ENCODE data around the gene CFAP97D1. TPM values are rescaled to one million over a fixed set of nuclear protein-coding genes. Genes with fewer than 3 reads are reported as not detected.

The CFAP97D1 gene
- total and polyA plus RNA-seq, 10 of the 15 experiments (the other 5 are each of a cell fraction or from before 2014, with no cell fraction given): 0.13 TPM; not detected in 9

DNA sequence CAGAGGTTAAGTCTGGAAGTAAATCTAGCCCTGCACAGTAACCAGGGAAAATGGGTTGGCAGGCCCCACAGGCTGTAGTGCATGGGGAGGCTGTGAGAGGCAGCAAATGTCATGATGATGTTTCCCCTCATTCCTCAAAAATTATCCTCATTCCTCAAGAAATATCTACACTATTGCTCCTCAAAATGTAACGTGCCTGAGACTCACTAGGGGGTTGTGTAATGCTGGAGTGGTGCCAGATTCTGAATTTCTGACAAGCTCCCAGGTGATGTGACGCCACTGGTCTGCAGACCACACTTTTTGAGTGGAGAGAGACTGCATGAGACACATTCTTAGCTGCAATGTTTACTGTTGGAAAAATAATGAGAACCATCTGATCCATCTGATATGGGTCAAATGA lies 53.9 kb downstream of the CFAP97D1 start:
- in situ Hi-C loops (cut with MboI) (no loop called here), intact Hi-C loops (cut with micrococcal nuclease; ENCODE audit: unreplicated experiment) (no loop called here)
- POLR2A ChIA-PET: no interaction called here
- CTCF ChIA-PET: no interaction called here
- DNase-seq (ENCODE audit: low read depth, low spot score) (no peak), FAIRE-seq (no peak), ATAC-seq (no peak)
- Histone ChIP-seq H3K4me3 (no peak overlapping the region), H2AFZ (ENCODE audit: control insufficient read depth, low read depth, low read length) (no peak overlapping the region), H3K27ac (ENCODE audit: control insufficient read depth, insufficient read depth) (no peak overlapping the region), H3K9me3 (replicated peaks; ENCODE audit: control insufficient read depth, insufficient read depth, low read length) (no peaks in the 10 kb centered on the region), H3K27me3 (replicated peaks in 1 of 2; ENCODE audit: control insufficient read depth in 2 of 2, insufficient read depth in 2 of 2, low read length in 1 of 2) (peaks cover 11% of the 10 kb centered on the region in 2 experiments), H3K36me3 (ENCODE audit: control insufficient read depth in 2 of 2, insufficient read depth in 2 of 2, low read length in 1 of 2) (no peaks in the 10 kb centered on the region), H3K4me1 (ENCODE audit: control insufficient read depth, insufficient read depth, low read length) (no peaks in the 10 kb centered on the region), H4K20me1 (ENCODE audit: control insufficient read depth, insufficient read depth) (no peaks in the 10 kb centered on the region), H3K9ac (ENCODE audit: control insufficient read depth, insufficient read depth, low read length) (no peak overlapping the region), H3K4me2 (ENCODE audit: control insufficient read depth, insufficient read depth) (no peak overlapping the region), H3K79me2 (ENCODE audit: control insufficient read depth, insufficient read depth, low read length) (no peaks in the 10 kb centered on the region)
- TF ChIP-seq EGR1 (IDR thresholded peaks at IDR 0.05; ENCODE audit: borderline replicate concordance in 1 of 2, low read depth in 2 of 2, low read length in 2 of 2) (no peak), GATAD2B (conservative IDR thresholded peaks at IDR 0.05; ENCODE audit: low read depth) (no peak), SIN3A (IDR thresholded peaks at IDR 0.05; ENCODE audit: low read depth, low read length) (no peak), ATF2 (IDR thresholded peaks at IDR 0.05; ENCODE audit: low read length) (no peak), GABPA (IDR thresholded peaks at IDR 0.05; ENCODE audit: low read depth) (no peak), HDAC2 (IDR thresholded peaks at IDR 0.05) (no peak), SKIL (IDR thresholded peaks at IDR 0.05; ENCODE audit: low read depth, poor library complexity, severe bottlenecking) (no peak), CEBPB (IDR thresholded peaks at IDR 0.05; ENCODE audit: borderline replicate concordance in 1 of 2, low read depth in 2 of 2, low read length in 2 of 2) (no peak), FOS (IDR thresholded peaks at IDR 0.05; ENCODE audit: borderline replicate concordance, extremely low read depth, insufficient read length) (no peak)
- 0% methylated on average over 2 of the region's 2 CpGs for WGBS (ENCODE audit: insufficient coverage, insufficient replicate concordance, low lambda C conversion rate, missing lambda C conversion rate)
- SMC1A ChIA-PET (ENCODE audit: uncharacterized antibody, unreplicated experiment): no interaction called here
- RAD21 ChIA-PET (ENCODE audit: unreplicated experiment): no interaction called here
- BruUV-seq (replicated peaks): no TSS peak

Other genes with a start within 250 kb of the CFAP97D1 start
Only the 7 nearest of the 11 such genes appear.
- 0.34 and 0.60 TPM in 2 replicates for gene MEOX1, start 118.5 kb upstream of the CFAP97D1 start, total RNA-seq (2014; rRNA removed)
- 0.37 and 0.85 TPM in 2 replicates for gene MEOX1, start 118.5 kb upstream of the CFAP97D1 start, total RNA-seq (2014; rRNA removed; fragmentation: Illumina TruSeq; extraction: Trizol)
- gene MEOX1, start 118.5 kb upstream of the CFAP97D1 start, total RNA-seq (2021): 0.46 and 0.53 TPM in 2 replicates
- gene MEOX1, start 118.5 kb upstream of the CFAP97D1 start, polyA plus RNA-seq (2011; rRNA removed): 7.5 and 9.4 TPM in 2 replicates
- gene MEOX1, start 118.5 kb upstream of the CFAP97D1 start, polyA plus RNA-seq (2014; fragmentation: Illumina TruSeq; extraction: Trizol): 0.63 and 1.1 TPM in 2 replicates
- gene MEOX1, start 118.5 kb upstream of the CFAP97D1 start, polyA plus RNA-seq (2014; fragmentation: Nextera tagmentation; extraction: Ambion mirVana): under 1 TPM; 0.19 to 0.24 TPM
- gene MEOX1, start 118.5 kb upstream of the CFAP97D1 start, polyA plus RNA-seq (2014; rRNA removed): 0.44 and 0.45 TPM in 2 replicates
- under 1 TPM; 0.25 to 0.72 TPM for gene MEOX1, start 118.5 kb upstream of the CFAP97D1 start, polyA plus RNA-seq (2016; fragmentation: Nextera tagmentation; extraction: Ambion mirVana)
- gene SOST, start 21.6 kb upstream of the CFAP97D1 start, total RNA-seq (2014; rRNA removed): not detected in 2 replicates
- not detected in 2 replicates for gene SOST, start 21.6 kb upstream of the CFAP97D1 start, total RNA-seq (2014; rRNA removed; fragmentation: Illumina TruSeq; extraction: Trizol)
- not detected in 2 replicates for gene SOST, start 21.6 kb upstream of the CFAP97D1 start, total RNA-seq (2021)
- gene SOST, start 21.6 kb upstream of the CFAP97D1 start, polyA plus RNA-seq (2011; rRNA removed): not detected in 2 replicates
- gene SOST, start 21.6 kb upstream of the CFAP97D1 start, polyA plus RNA-seq (2014; fragmentation: Illumina TruSeq; extraction: Trizol): not detected in 2 replicates
- gene SOST, start 21.6 kb upstream of the CFAP97D1 start, polyA plus RNA-seq (2014; fragmentation: Nextera tagmentation; extraction: Ambion mirVana): not detected
- gene SOST, start 21.6 kb upstream of the CFAP97D1 start, polyA plus RNA-seq (2014; rRNA removed): not detected in 2 replicates
- not detected for gene SOST, start 21.6 kb upstream of the CFAP97D1 start, polyA plus RNA-seq (2016; fragmentation: Nextera tagmentation; extraction: Ambion mirVana)
- 4.1 and 4.8 TPM in 2 replicates for gene DUSP3, start 1.5 kb upstream of the CFAP97D1 start, total RNA-seq (2014; rRNA removed)
- 4.0 and 4.1 TPM in 2 replicates for gene DUSP3, start 1.5 kb upstream of the CFAP97D1 start, total RNA-seq (2014; rRNA removed; fragmentation: Illumina TruSeq; extraction: Trizol)
- 4.6 and 5.3 TPM in 2 replicates for gene DUSP3, start 1.5 kb upstream of the CFAP97D1 start, total RNA-seq (2021)
- gene DUSP3, start 1.5 kb upstream of the CFAP97D1 start, polyA plus RNA-seq (2011; rRNA removed): 12.1 and 14.7 TPM in 2 replicates
- 3.7 and 4.6 TPM in 2 replicates for gene DUSP3, start 1.5 kb upstream of the CFAP97D1 start, polyA plus RNA-seq (2014; fragmentation: Illumina TruSeq; extraction: Trizol)
- gene DUSP3, start 1.5 kb upstream of the CFAP97D1 start, polyA plus RNA-seq (2014; fragmentation: Nextera tagmentation; extraction: Ambion mirVana): 1 to 10 TPM; 1.5 to 2.1 TPM
- gene DUSP3, start 1.5 kb upstream of the CFAP97D1 start, polyA plus RNA-seq (2014; rRNA removed): 3.5 and 4.2 TPM in 2 replicates
- gene DUSP3, start 1.5 kb upstream of the CFAP97D1 start, polyA plus RNA-seq (2016; fragmentation: Nextera tagmentation; extraction: Ambion mirVana): 1 to 10 TPM; 3.0 TPM
- not detected in 2 replicates for gene MPP3, start 52.7 kb downstream of the CFAP97D1 start, total RNA-seq (2014; rRNA removed)
- not detected in 2 replicates for gene MPP3, start 52.7 kb downstream of the CFAP97D1 start, total RNA-seq (2014; rRNA removed; fragmentation: Illumina TruSeq; extraction: Trizol)
- 0.13 TPM in 1 of 2 replicates, not detected in the other for gene MPP3, start 52.7 kb downstream of the CFAP97D1 start, total RNA-seq (2021)
- not detected in 2 replicates for gene MPP3, start 52.7 kb downstream of the CFAP97D1 start, polyA plus RNA-seq (2011; rRNA removed)
- gene MPP3, start 52.7 kb downstream of the CFAP97D1 start, polyA plus RNA-seq (2014; fragmentation: Illumina TruSeq; extraction: Trizol): not detected in 2 replicates
- not detected for gene MPP3, start 52.7 kb downstream of the CFAP97D1 start, polyA plus RNA-seq (2014; fragmentation: Nextera tagmentation; extraction: Ambion mirVana)
- gene MPP3, start 52.7 kb downstream of the CFAP97D1 start, polyA plus RNA-seq (2014; rRNA removed): not detected in 2 replicates
- gene MPP3, start 52.7 kb downstream of the CFAP97D1 start, polyA plus RNA-seq (2016; fragmentation: Nextera tagmentation; extraction: Ambion mirVana): not detected
- not detected in 2 replicates for gene CD300LG, start 66.7 kb downstream of the CFAP97D1 start, total RNA-seq (2014; rRNA removed)
- gene CD300LG, start 66.7 kb downstream of the CFAP97D1 start, total RNA-seq (2014; rRNA removed; fragmentation: Illumina TruSeq; extraction: Trizol): not detected in 2 replicates
- gene CD300LG, start 66.7 kb downstream of the CFAP97D1 start, total RNA-seq (2021): not detected in 2 replicates
- gene CD300LG, start 66.7 kb downstream of the CFAP97D1 start, polyA plus RNA-seq (2011; rRNA removed): not detected in 2 replicates
- not detected in 2 replicates for gene CD300LG, start 66.7 kb downstream of the CFAP97D1 start, polyA plus RNA-seq (2014; fragmentation: Illumina TruSeq; extraction: Trizol)
- gene CD300LG, start 66.7 kb downstream of the CFAP97D1 start, polyA plus RNA-seq (2014; fragmentation: Nextera tagmentation; extraction: Ambion mirVana): not detected
- not detected in 2 replicates for gene CD300LG, start 66.7 kb downstream of the CFAP97D1 start, polyA plus RNA-seq (2014; rRNA removed)
- gene CD300LG, start 66.7 kb downstream of the CFAP97D1 start, polyA plus RNA-seq (2016; fragmentation: Nextera tagmentation; extraction: Ambion mirVana): not detected
- 0.11 and 0.16 TPM in 2 replicates for gene MPP2, start 127.1 kb downstream of the CFAP97D1 start, total RNA-seq (2014; rRNA removed)
- gene MPP2, start 127.1 kb downstream of the CFAP97D1 start, total RNA-seq (2014; rRNA removed; fragmentation: Illumina TruSeq; extraction: Trizol): 0.14 and 0.18 TPM in 2 replicates
- 0.21 and 0.56 TPM in 2 replicates for gene MPP2, start 127.1 kb downstream of the CFAP97D1 start, total RNA-seq (2021)
- 0.07 and 0.23 TPM in 2 replicates for gene MPP2, start 127.1 kb downstream of the CFAP97D1 start, polyA plus RNA-seq (2011; rRNA removed)
- 0.22 TPM in 1 of 2 replicates, not detected in the other for gene MPP2, start 127.1 kb downstream of the CFAP97D1 start, polyA plus RNA-seq (2014; fragmentation: Illumina TruSeq; extraction: Trizol)
- under 1 TPM in 1 of 2 experiments, not detected in 1; 0.02 TPM for gene MPP2, start 127.1 kb downstream of the CFAP97D1 start, polyA plus RNA-seq (2014; fragmentation: Nextera tagmentation; extraction: Ambion mirVana)
- 0.12 and 0.13 TPM in 2 replicates for gene MPP2, start 127.1 kb downstream of the CFAP97D1 start, polyA plus RNA-seq (2014; rRNA removed)
- gene MPP2, start 127.1 kb downstream of the CFAP97D1 start, polyA plus RNA-seq (2016; fragmentation: Nextera tagmentation; extraction: Ambion mirVana): under 1 TPM in 1 of 2 experiments, not detected in 1; 0.11 TPM
- not detected in 2 replicates for gene PPY, start 162.0 kb downstream of the CFAP97D1 start, total RNA-seq (2014; rRNA removed)
- not detected in 2 replicates for gene PPY, start 162.0 kb downstream of the CFAP97D1 start, total RNA-seq (2014; rRNA removed; fragmentation: Illumina TruSeq; extraction: Trizol)
- gene PPY, start 162.0 kb downstream of the CFAP97D1 start, total RNA-seq (2021): not detected in 2 replicates
- not detected in 2 replicates for gene PPY, start 162.0 kb downstream of the CFAP97D1 start, polyA plus RNA-seq (2011; rRNA removed)
- not detected in 2 replicates for gene PPY, start 162.0 kb downstream of the CFAP97D1 start, polyA plus RNA-seq (2014; fragmentation: Illumina TruSeq; extraction: Trizol)
- gene PPY, start 162.0 kb downstream of the CFAP97D1 start, polyA plus RNA-seq (2014; fragmentation: Nextera tagmentation; extraction: Ambion mirVana): not detected
- not detected in 2 replicates for gene PPY, start 162.0 kb downstream of the CFAP97D1 start, polyA plus RNA-seq (2014; rRNA removed)
- under 1 TPM in 1 of 2 experiments, not detected in 1; 0.91 TPM for gene PPY, start 162.0 kb downstream of the CFAP97D1 start, polyA plus RNA-seq (2016; fragmentation: Nextera tagmentation; extraction: Ambion mirVana)

Data from GM12878 (cell line).